SU-DHL-6 (cell line): ENCODE data around the gene ABHD16A.

Experiments used
- H2AFZ ChIP-seq: fragments of 200-600 bp; sonication (generic); 2 replicates; pipeline ENCODE4 v1.6.1; 2014; ENCODE audit warnings: low read depth, mild to moderate bottlenecking, moderate library complexity, mixed read lengths, antibody characterized with exemption, low read length; ENCODE audit not compliant: severe bottlenecking
- H3F3A ChIP-seq: fragments of 200-600 bp; shearing (Covaris generic); 2 replicates; pipeline ENCODE4 v1.6.0; 2016; ENCODE audit warnings: antibody characterized with exemption, mild to moderate bottlenecking; ENCODE audit not compliant: insufficient read depth
- H3K27ac ChIP-seq: fragments of 200-600 bp; sonication (generic); 2 replicates; pipeline ENCODE4 v1.5.1; 2016; ENCODE audit warnings: low read depth, mild to moderate bottlenecking, low read length, moderate library complexity, mixed read lengths
- H3K27me3 ChIP-seq: fragments of 200-600 bp; sonication (generic), shearing (Covaris generic); 2 replicates; pipeline ENCODE4 v1.6.0; 2014; ENCODE audit warnings: mild to moderate bottlenecking, low read length
- H3K36me3 ChIP-seq: fragments of 200-600 bp; sonication (generic); 2 replicates; pipeline ENCODE4 v1.6.1; 2014; ENCODE audit warnings: mild to moderate bottlenecking, low read length, mixed read lengths
- H3K4me2 ChIP-seq: fragments of 300-600, 200-600 bp; shearing (Covaris generic), sonication (generic); 2 replicates; pipeline ENCODE4 v1.6.0; 2014; ENCODE audit warnings: low read length, low read depth, mild to moderate bottlenecking; ENCODE audit not compliant: poor library complexity, severe bottlenecking
- H3K4me3 ChIP-seq: fragments of 200-600 bp; sonication (generic); 2 replicates; pipeline ENCODE4 v1.5.1; 2014; ENCODE audit warnings: antibody characterized with exemption, low read length, mild to moderate bottlenecking, mixed read lengths; ENCODE audit not compliant: insufficient read depth, poor library complexity, severe bottlenecking
- H3K79me2 ChIP-seq: fragments of 200-600 bp; sonication (generic); 2 replicates; pipeline ENCODE4 v1.6.1; 2014; ENCODE audit warnings: mild to moderate bottlenecking, low read length, moderate library complexity; ENCODE audit not compliant: insufficient read depth
- H3K9ac ChIP-seq: fragments of 200-600 bp; sonication (generic); 2 replicates; pipeline ENCODE4 v1.7.0; 2014; ENCODE audit warnings: mild to moderate bottlenecking, low read length
- H3K9me2 ChIP-seq: fragments of 200-600 bp; sonication (generic); replicated peaks from 2 replicates; pipeline ENCODE4 v1.6.1; 2014; ENCODE audit warnings: low read length; ENCODE audit not compliant: insufficient read depth
- H3K9me3 ChIP-seq: fragments of 200-600 bp; sonication (generic); 2 replicates; pipeline ENCODE4 v1.6.1; 2014; ENCODE audit warnings: low read length, mixed read lengths; ENCODE audit not compliant: insufficient read depth
- H4K20me1 ChIP-seq: fragments of 200-600 bp; sonication (generic); 2 replicates; pipeline ENCODE4 v1.6.1; 2014; ENCODE audit warnings: low read depth, mild to moderate bottlenecking, antibody characterized with exemption, low read length, moderate library complexity, mixed read lengths
- EZH2phosphoT487 ChIP-seq: fragments of 200-600 bp; sonication (generic), shearing (Covaris generic); conservative IDR thresholded peaks from 2 replicates; pipeline ENCODE4 v1.6.1; 2018; ENCODE audit warnings: mild to moderate bottlenecking, antibody characterized with exemption, low read length, moderate library complexity, mixed read lengths
- TF ChIP-seq, protein P1 (sequence below): fragments of 200-600 bp; sonication (generic); IDR thresholded peaks from one replicate; pipeline ENCODE4 v1.5.1; 2017; ENCODE audit warnings: antibody characterized with exemption, mild to moderate bottlenecking, low read length, moderate library complexity; ENCODE audit not compliant: insufficient read depth, poor library complexity, severe bottlenecking

Gene ABHD16A

DNA sequence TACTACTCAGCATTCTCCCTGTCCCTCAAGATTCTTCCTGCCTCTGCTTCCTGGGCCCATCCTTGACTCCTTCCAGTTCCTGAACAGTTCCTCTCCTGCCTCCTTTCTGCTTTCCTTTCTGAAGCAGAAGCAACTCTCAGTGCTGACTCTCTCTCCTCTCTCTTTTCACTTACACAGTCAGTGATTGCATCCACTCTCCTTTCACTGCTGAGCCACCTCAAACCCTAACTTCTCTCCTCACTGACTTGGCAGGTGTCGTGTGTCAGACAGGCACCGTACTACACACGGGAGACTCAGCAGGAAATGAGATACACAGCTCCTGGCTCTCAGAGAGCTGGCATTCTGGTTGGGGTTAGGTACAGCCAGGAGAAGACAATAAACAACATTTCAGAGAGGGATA, 5.6 kb downstream of the ABHD16A start:
- H3F3A ChIP-seq, result 0 out of 2 replicates have a peak, but pooled peaks cover 7% of the 10 kb centered on the region
- TF ChIP-seq EZH2phosphoT487, result no peak
- TF ChIP-seq, protein P1, sequence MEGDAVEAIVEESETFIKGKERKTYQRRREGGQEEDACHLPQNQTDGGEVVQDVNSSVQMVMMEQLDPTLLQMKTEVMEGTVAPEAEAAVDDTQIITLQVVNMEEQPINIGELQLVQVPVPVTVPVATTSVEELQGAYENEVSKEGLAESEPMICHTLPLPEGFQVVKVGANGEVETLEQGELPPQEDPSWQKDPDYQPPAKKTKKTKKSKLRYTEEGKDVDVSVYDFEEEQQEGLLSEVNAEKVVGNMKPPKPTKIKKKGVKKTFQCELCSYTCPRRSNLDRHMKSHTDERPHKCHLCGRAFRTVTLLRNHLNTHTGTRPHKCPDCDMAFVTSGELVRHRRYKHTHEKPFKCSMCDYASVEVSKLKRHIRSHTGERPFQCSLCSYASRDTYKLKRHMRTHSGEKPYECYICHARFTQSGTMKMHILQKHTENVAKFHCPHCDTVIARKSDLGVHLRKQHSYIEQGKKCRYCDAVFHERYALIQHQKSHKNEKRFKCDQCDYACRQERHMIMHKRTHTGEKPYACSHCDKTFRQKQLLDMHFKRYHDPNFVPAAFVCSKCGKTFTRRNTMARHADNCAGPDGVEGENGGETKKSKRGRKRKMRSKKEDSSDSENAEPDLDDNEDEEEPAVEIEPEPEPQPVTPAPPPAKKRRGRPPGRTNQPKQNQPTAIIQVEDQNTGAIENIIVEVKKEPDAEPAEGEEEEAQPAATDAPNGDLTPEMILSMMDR, result no peak
- no peaks in the 10 kb centered on the region for H4K20me1 ChIP-seq
- no peak overlapping the region for H3K4me3 ChIP-seq
- no peaks in the 10 kb centered on the region for H3K9me2 ChIP-seq
- H3K9ac ChIP-seq, result no peak overlapping the region
- H3K27ac ChIP-seq, result no peak overlapping the region
- no peaks in the 10 kb centered on the region for H3K27me3 ChIP-seq
- H3K4me2 ChIP-seq, result no peak overlapping the region
- H3K79me2 ChIP-seq, result peaks cover 23% of the 10 kb centered on the region
- no peaks in the 10 kb centered on the region for H3K9me3 ChIP-seq
- no peak overlapping the region for H2AFZ ChIP-seq
- H3K36me3 ChIP-seq, result peaks cover 7% of the 10 kb centered on the region; the same call in 1 of the 2 replicates

DNA sequence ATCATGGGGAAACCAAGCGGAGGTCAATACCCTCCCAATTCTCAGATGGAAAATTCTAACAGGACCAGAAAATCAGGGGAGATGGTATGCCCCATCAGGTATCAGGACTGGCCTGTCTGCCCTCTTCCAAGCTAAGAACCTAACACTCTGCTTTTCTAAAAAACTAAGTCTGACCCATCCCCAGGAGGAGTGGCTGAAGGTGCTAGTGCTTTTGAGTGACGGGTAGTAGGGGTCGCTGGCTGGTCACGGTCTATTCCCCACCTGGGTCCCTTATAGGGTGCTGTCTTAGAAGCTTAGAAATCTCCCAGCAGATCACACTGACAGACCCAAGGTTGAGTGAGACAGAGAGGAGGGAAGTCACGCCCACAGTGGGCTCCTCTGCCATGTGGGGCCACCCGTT, 9.6 kb downstream of the ABHD16A start:
- Histone ChIP-seq H2AFZ (no peak overlapping the region), H3K4me3 (no peak overlapping the region), H3F3A (0 out of 2 replicates have a peak, but pooled peaks cover 7% of the 10 kb centered on the region), H3K79me2 (no peaks in the 10 kb centered on the region), H3K27me3 (no peaks in the 10 kb centered on the region), H3K36me3 (peaks cover 5% of the 10 kb centered on the region; the same call in 1 of the 2 replicates), H3K9me3 (no peaks in the 10 kb centered on the region), H3K4me2 (no peak overlapping the region), H4K20me1 (no peaks in the 10 kb centered on the region), H3K9ac (no peak overlapping the region), H3K27ac (no peak overlapping the region), H3K9me2 (no peaks in the 10 kb centered on the region)
- no peak for TF ChIP-seq EZH2phosphoT487

GRCh38 chr6:31692886-31693285, 10.2 kb downstream of the ABHD16A start:
- Histone ChIP-seq H4K20me1 (no peaks in the 10 kb centered on the region), H3K79me2 (no peaks in the 10 kb centered on the region), H3K9me2 (no peaks in the 10 kb centered on the region), H3K4me2 (no peak overlapping the region), H3K27me3 (no peaks in the 10 kb centered on the region), H2AFZ (no peak overlapping the region), H3K9me3 (no peaks in the 10 kb centered on the region), H3F3A (0 out of 2 replicates have a peak, but pooled peaks cover 3% of the 10 kb centered on the region), H3K4me3 (no peak overlapping the region), H3K27ac (no peak overlapping the region), H3K9ac (no peak overlapping the region), H3K36me3 (peaks cover 5% of the 10 kb centered on the region; the same call in 1 of the 2 replicates)
- TF ChIP-seq, protein P1, result no peak
- no peak for TF ChIP-seq EZH2phosphoT487

GRCh38 chr6:31692353-31692752, 10.8 kb downstream of the ABHD16A start:
- H2AFZ ChIP-seq, result no peak overlapping the region
- H3K4me3 ChIP-seq, result no peak overlapping the region
- H3K79me2 ChIP-seq, result no peaks in the 10 kb centered on the region
- H3K9me2 ChIP-seq, result no peaks in the 10 kb centered on the region
- H3K36me3 ChIP-seq, result peaks cover 5% of the 10 kb centered on the region; the same call in 1 of the 2 replicates
- no peaks in the 10 kb centered on the region for H4K20me1 ChIP-seq
- H3K27me3 ChIP-seq, result no peaks in the 10 kb centered on the region
- no peak overlapping the region for H3K27ac ChIP-seq
- TF ChIP-seq EZH2phosphoT487, result no peak
- TF ChIP-seq, protein P1, result no peak
- H3K9ac ChIP-seq, result no peak overlapping the region
- H3K4me2 ChIP-seq, result no peak overlapping the region
- H3F3A ChIP-seq, result no peaks in the 10 kb centered on the region
- no peaks in the 10 kb centered on the region for H3K9me3 ChIP-seq
